ENCODE data around the gene SH3RF1. TPM values are rescaled to one million over a fixed set of nuclear protein-coding genes. Genes with fewer than 3 reads are reported as not detected.

Gene SH3RF1
- total and polyA plus RNA-seq, 2 of the 13 experiments (the other 11 are each of a cell fraction or from before 2014, with no cell fraction given), result 3.1 to 3.2 TPM

DNA sequence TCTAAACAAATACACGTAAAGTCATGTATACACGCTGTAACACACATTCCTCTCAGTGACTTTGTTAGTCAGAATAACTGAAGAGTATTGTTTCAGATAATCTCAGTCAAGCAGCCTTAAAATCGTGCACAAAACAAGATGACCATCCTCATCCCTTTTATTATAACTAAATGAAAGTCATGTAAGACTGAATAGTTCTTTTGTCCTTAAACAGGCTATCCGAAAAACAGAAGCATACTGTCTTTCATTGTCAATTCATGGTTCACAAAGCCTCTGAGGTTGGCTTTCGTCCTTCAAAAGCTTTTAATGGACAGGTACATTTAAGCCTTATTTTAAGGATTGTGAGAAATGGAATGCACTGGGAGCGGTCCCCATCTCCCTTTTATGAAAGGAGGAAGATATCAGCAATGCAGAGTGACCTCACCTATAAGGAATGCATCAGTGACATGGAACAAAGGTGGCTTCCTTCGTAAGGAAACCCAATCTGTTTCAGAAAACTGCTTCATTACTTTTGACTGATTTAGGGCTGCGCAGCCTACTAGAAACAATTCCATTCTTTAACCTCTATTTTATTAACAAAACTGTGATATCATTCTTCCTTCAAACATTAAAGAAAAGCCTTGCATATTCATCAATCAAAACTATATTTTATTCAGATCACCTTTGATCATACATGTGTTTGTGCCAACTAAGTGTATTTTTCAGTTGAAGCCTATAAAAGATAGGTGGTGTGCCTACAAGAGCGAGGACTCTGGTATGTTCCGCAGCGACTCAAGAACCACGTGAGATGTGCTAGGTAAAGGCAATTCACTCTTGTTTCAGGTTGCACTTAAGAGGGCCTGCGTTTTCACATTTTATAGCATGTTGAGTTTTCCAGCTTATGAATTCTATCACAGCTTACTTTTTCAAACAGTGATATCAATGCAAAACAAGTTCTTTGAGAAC lies 19.2 kb downstream of the SH3RF1 start (continued):
- TF ChIP-seq, protein P1, sequence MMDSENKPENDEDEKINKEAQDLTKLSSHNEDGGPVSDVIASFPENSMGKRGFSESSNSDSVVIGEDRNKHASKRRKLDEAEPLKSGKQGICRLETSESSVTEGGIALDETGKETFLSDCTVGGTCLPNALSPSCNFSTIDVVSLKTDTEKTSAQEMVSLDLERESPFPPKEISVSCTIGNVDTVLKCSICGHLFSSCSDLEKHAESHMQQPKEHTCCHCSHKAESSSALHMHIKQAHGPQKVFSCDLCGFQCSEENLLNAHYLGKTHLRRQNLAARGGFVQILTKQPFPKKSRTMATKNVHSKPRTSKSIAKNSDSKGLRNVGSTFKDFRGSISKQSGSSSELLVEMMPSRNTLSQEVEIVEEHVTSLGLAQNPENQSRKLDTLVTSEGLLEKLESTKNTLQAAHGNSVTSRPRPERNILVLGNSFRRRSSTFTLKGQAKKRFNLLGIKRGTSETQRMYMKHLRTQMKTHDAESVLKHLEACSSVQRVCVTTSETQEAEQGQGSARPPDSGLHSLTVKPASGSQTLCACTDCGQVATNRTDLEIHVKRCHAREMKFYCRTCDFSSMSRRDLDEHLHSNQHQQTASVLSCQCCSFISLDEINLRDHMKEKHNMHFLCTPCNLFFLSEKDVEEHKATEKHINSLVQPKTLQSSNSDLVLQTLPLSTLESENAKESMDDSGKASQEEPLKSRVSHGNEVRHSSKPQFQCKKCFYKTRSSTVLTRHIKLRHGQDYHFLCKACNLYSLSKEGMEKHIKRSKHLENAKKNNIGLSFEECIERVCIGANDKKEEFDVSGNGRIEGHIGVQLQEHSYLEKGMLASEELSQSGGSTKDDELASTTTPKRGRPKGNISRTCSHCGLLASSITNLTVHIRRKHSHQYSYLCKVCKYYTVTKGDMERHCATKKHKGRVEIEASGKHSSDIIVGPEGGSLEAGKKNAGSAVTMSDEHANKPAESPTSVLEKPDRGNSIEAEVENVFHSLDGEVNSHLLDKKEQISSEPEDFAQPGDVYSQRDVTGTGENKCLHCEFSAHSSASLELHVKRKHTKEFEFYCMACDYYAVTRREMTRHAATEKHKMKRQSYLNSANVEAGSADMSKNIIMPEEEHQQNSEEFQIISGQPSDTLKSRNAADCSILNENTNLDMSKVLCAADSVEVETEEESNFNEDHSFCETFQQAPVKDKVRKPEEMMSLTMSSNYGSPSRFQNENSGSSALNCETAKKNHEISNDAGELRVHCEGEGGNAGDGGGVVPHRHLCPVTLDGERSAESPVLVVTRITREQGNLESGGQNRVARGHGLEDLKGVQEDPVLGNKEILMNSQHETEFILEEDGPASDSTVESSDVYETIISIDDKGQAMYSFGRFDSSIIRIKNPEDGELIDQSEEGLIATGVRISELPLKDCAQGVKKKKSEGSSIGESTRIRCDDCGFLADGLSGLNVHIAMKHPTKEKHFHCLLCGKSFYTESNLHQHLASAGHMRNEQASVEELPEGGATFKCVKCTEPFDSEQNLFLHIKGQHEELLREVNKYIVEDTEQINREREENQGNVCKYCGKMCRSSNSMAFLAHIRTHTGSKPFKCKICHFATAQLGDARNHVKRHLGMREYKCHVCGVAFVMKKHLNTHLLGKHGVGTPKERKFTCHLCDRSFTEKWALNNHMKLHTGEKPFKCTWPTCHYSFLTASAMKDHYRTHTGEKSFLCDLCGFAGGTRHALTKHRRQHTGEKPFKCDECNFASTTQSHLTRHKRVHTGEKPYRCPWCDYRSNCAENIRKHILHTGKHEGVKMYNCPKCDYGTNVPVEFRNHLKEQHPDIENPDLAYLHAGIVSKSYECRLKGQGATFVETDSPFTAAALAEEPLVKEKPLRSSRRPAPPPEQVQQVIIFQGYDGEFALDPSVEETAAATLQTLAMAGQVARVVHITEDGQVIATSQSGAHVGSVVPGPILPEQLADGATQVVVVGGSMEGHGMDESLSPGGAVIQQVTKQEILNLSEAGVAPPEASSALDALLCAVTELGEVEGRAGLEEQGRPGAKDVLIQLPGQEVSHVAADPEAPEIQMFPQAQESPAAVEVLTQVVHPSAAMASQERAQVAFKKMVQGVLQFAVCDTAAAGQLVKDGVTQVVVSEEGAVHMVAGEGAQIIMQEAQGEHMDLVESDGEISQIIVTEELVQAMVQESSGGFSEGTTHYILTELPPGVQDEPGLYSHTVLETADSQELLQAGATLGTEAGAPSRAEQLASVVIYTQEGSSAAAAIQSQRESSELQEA (CRISPR knock-in tag; IDR thresholded peaks at IDR 0.05; ENCODE audit: not compliant biosample characterization), result no peak
- TF ChIP-seq FUBP1 (CRISPR knock-in tag; IDR thresholded peaks at IDR 0.05; ENCODE audit: borderline replicate concordance) (no peak), CEBPG (CRISPR knock-in tag; IDR thresholded peaks at IDR 0.05) (0 out of 2 replicates have a peak, but pooled peaks have one; percentile 11), ZNF562 (CRISPR knock-in tag; IDR thresholded peaks at IDR 0.05; ENCODE audit: borderline replicate concordance) (no peak)

Data from HepG2 (cell line).